SU-DHL-6 (cell line): ENCODE measurements around the gene ARHGAP6.

Experiments
- H2AFZ ChIP-seq: fragments of 200-600 bp; sonication (generic); 2 replicates; pipeline ENCODE4 v1.6.1; 2014; ENCODE audit warnings: low read depth, mild to moderate bottlenecking, moderate library complexity, mixed read lengths, antibody characterized with exemption, low read length; ENCODE audit not compliant: severe bottlenecking
- H3F3A ChIP-seq: fragments of 200-600 bp; shearing (Covaris generic); 2 replicates; pipeline ENCODE4 v1.6.0; 2016; ENCODE audit warnings: antibody characterized with exemption, mild to moderate bottlenecking; ENCODE audit not compliant: insufficient read depth
- H3K27ac ChIP-seq: fragments of 200-600 bp; sonication (generic); 2 replicates; pipeline ENCODE4 v1.5.1; 2016; ENCODE audit warnings: low read depth, mild to moderate bottlenecking, low read length, moderate library complexity, mixed read lengths
- H3K27me3 ChIP-seq: fragments of 200-600 bp; sonication (generic), shearing (Covaris generic); 2 replicates; pipeline ENCODE4 v1.6.0; 2014; ENCODE audit warnings: mild to moderate bottlenecking, low read length
- H3K36me3 ChIP-seq: fragments of 200-600 bp; sonication (generic); 2 replicates; pipeline ENCODE4 v1.6.1; 2014; ENCODE audit warnings: mild to moderate bottlenecking, low read length, mixed read lengths
- H3K4me2 ChIP-seq: fragments of 300-600, 200-600 bp; shearing (Covaris generic), sonication (generic); 2 replicates; pipeline ENCODE4 v1.6.0; 2014; ENCODE audit warnings: low read length, low read depth, mild to moderate bottlenecking; ENCODE audit not compliant: poor library complexity, severe bottlenecking
- H3K4me3 ChIP-seq: fragments of 200-600 bp; sonication (generic); 2 replicates; pipeline ENCODE4 v1.5.1; 2014; ENCODE audit warnings: antibody characterized with exemption, low read length, mild to moderate bottlenecking, mixed read lengths; ENCODE audit not compliant: insufficient read depth, poor library complexity, severe bottlenecking
- H3K79me2 ChIP-seq: fragments of 200-600 bp; sonication (generic); 2 replicates; pipeline ENCODE4 v1.6.1; 2014; ENCODE audit warnings: mild to moderate bottlenecking, low read length, moderate library complexity; ENCODE audit not compliant: insufficient read depth
- H3K9ac ChIP-seq: fragments of 200-600 bp; sonication (generic); 2 replicates; pipeline ENCODE4 v1.7.0; 2014; ENCODE audit warnings: mild to moderate bottlenecking, low read length
- H3K9me2 ChIP-seq: fragments of 200-600 bp; sonication (generic); replicated peaks from 2 replicates; pipeline ENCODE4 v1.6.1; 2014; ENCODE audit warnings: low read length; ENCODE audit not compliant: insufficient read depth
- H3K9me3 ChIP-seq: fragments of 200-600 bp; sonication (generic); 2 replicates; pipeline ENCODE4 v1.6.1; 2014; ENCODE audit warnings: low read length, mixed read lengths; ENCODE audit not compliant: insufficient read depth
- H4K20me1 ChIP-seq: fragments of 200-600 bp; sonication (generic); 2 replicates; pipeline ENCODE4 v1.6.1; 2014; ENCODE audit warnings: low read depth, mild to moderate bottlenecking, antibody characterized with exemption, low read length, moderate library complexity, mixed read lengths
- EZH2phosphoT487 ChIP-seq: fragments of 200-600 bp; sonication (generic), shearing (Covaris generic); conservative IDR thresholded peaks from 2 replicates; pipeline ENCODE4 v1.6.1; 2018; ENCODE audit warnings: mild to moderate bottlenecking, antibody characterized with exemption, low read length, moderate library complexity, mixed read lengths
- TF ChIP-seq, protein P1 (sequence below): fragments of 200-600 bp; sonication (generic); IDR thresholded peaks from one replicate; pipeline ENCODE4 v1.5.1; 2017; ENCODE audit warnings: antibody characterized with exemption, mild to moderate bottlenecking, low read length, moderate library complexity; ENCODE audit not compliant: insufficient read depth, poor library complexity, severe bottlenecking

Gene ARHGAP6

DNA sequence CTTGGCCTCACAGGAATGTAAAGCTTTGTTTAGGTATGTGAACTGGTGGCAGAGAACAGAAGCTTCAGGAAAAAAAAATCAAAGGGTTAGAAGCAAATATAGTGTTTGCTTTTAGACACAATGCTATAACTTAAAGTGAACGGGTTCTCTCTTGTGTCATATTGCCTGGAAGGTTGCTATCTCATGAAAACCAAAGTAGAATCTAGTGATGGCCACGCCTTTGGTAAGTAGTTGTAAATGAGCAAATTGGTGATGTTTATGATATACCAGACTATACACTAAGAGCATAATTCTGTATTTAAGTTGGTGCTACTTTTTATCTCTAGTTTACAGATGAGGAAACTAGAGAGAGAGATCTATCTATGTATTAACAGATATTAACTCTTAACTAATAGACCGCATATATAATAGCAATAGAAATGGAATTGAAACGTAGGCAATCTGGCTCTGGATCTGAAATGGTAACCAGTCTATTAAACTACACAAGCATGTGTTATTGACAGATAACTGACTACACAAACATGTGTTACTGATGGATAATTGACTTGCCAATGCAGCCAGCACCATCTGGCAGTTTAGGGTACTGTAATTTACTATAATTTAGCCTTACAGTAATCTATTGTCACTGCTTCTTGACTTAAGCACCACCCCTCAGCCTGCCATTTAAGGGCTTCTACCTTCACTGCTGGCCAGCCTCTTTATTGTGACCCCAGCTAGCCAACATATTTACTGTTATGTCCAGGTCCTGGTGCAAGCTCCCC is 513.7 kb downstream of the ARHGAP6 start:
- H4K20me1 ChIP-seq = no peaks in the 10 kb centered on the region
- H3K27ac ChIP-seq = no peak overlapping the region
- H3K9me2 ChIP-seq = no peaks in the 10 kb centered on the region
- H3K4me2 ChIP-seq = no peak overlapping the region
- no peaks in the 10 kb centered on the region for H3K36me3 ChIP-seq
- H3K27me3 ChIP-seq = no peaks in the 10 kb centered on the region
- H3K4me3 ChIP-seq = no peak overlapping the region
- no peak for TF ChIP-seq EZH2phosphoT487
- TF ChIP-seq, protein P1, sequence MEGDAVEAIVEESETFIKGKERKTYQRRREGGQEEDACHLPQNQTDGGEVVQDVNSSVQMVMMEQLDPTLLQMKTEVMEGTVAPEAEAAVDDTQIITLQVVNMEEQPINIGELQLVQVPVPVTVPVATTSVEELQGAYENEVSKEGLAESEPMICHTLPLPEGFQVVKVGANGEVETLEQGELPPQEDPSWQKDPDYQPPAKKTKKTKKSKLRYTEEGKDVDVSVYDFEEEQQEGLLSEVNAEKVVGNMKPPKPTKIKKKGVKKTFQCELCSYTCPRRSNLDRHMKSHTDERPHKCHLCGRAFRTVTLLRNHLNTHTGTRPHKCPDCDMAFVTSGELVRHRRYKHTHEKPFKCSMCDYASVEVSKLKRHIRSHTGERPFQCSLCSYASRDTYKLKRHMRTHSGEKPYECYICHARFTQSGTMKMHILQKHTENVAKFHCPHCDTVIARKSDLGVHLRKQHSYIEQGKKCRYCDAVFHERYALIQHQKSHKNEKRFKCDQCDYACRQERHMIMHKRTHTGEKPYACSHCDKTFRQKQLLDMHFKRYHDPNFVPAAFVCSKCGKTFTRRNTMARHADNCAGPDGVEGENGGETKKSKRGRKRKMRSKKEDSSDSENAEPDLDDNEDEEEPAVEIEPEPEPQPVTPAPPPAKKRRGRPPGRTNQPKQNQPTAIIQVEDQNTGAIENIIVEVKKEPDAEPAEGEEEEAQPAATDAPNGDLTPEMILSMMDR = no peak
- H3K79me2 ChIP-seq = no peaks in the 10 kb centered on the region
- no peak overlapping the region for H2AFZ ChIP-seq
- H3K9ac ChIP-seq = no peak overlapping the region
- H3K9me3 ChIP-seq = no peaks in the 10 kb centered on the region
- no peaks in the 10 kb centered on the region for H3F3A ChIP-seq

DNA sequence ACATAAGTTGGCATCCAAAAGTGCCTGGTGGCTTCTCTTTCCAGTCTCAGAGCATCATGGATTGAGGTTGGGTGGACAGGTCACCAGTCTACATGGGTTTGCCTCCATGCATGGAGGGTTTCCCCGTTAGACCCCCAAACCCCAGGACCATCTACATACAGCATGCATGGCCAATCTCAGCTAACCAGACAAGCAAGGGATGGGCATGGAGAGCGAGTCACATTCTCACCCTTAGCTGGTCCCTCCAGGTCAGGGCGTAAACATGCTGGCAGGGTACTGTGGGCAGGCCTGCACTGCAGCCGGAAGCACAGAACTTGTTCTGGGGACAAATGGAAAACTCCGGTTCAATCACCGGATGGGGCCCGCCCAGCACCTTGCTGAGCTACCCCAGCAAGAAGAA is 517.3 kb downstream of the ARHGAP6 start:
- H3K9me2 ChIP-seq = no peaks in the 10 kb centered on the region
- no peak for TF ChIP-seq EZH2phosphoT487
- TF ChIP-seq, protein P1 = no peak
- no peak overlapping the region for H3K4me3 ChIP-seq
- H3K4me2 ChIP-seq = no peak overlapping the region
- no peaks in the 10 kb centered on the region for H3F3A ChIP-seq
- H3K9ac ChIP-seq = no peak overlapping the region
- H3K79me2 ChIP-seq = no peaks in the 10 kb centered on the region
- H3K27ac ChIP-seq = no peak overlapping the region
- H3K27me3 ChIP-seq = no peaks in the 10 kb centered on the region
- no peaks in the 10 kb centered on the region for H3K9me3 ChIP-seq
- no peaks in the 10 kb centered on the region for H3K36me3 ChIP-seq
- no peaks in the 10 kb centered on the region for H4K20me1 ChIP-seq
- no peak overlapping the region for H2AFZ ChIP-seq

GRCh38 chrX:11146411-11146810 is 519.3 kb downstream of the ARHGAP6 start:
- Histone ChIP-seq H3K9ac (no peak overlapping the region), H3K4me3 (no peak overlapping the region), H3K27ac (no peak overlapping the region), H2AFZ (no peak overlapping the region), H3K27me3 (no peaks in the 10 kb centered on the region), H3K79me2 (no peaks in the 10 kb centered on the region), H3F3A (no peaks in the 10 kb centered on the region), H3K36me3 (no peaks in the 10 kb centered on the region), H4K20me1 (no peaks in the 10 kb centered on the region), H3K9me2 (no peaks in the 10 kb centered on the region), H3K9me3 (no peaks in the 10 kb centered on the region), H3K4me2 (no peak overlapping the region)
- TF ChIP-seq, protein P1 = no peak
- no peak for TF ChIP-seq EZH2phosphoT487
